Adrenal gland (tissue), 12 donors: ENCODE results near the gene ST8SIA6. TPM values are rescaled to one million over a fixed set of nuclear protein-coding genes. Genes with fewer than 3 reads are reported as not detected.

Experiments used
- DNase-seq, 7 donors: peaks; one replicate each; pipeline ENCODE4 v3.0.0-alpha.2; 2019 to 2020
- H3K27ac ChIP-seq, 5 donors: fragments of 200-600 bp; sonication (generic) in 4 of 5; 1 replicate in 3 of 5; 2 replicates in 2 of 5; pipeline versions ENCODE4 v1.5.1 to v1.8.0; 2016 to 2020; ENCODE audit warnings: mild to moderate bottlenecking in 1 of 5
- H3K27me3 ChIP-seq: fragments of 200-600 bp; 2 replicates; pipeline ENCODE4 v1.8.0; 2021
- H3K36me3 ChIP-seq, 2 donors: fragments of 200-600 bp; replicated peaks in 1 of 2; 1 replicate in 1 of 2; 2 replicates in 1 of 2; pipeline versions ENCODE4 v1.5.1 to v1.8.0; 2018 to 2022
- H3K4me1 ChIP-seq, 2 donors: fragments of 200-600 bp; replicated peaks in 1 of 2; 1 replicate in 1 of 2; 2 replicates in 1 of 2; pipeline versions ENCODE4 v1.5.1 to v1.8.0; 2018 to 2021
- H3K4me3 ChIP-seq, 4 donors: fragments of 200-600 bp; sonication (generic) in 3 of 4; one replicate each; pipeline ENCODE4 v1.5.1; 2016 to 2018
- H3K9me3 ChIP-seq, 3 donors: fragments of 200-600 bp; sonication (generic) in 1 of 3; replicated peaks in 1 of 3; 1 replicate in 2 of 3; 2 replicates in 1 of 3; pipeline versions ENCODE4 v1.5.1 to v1.8.0; 2016 to 2021
- POLR2A ChIP-seq, 2 donors: fragments of 450-650 bp; IDR thresholded peaks; one replicate each; pipeline ENCODE4 v1.6.1; 2017; ENCODE audit warnings: antibody characterized with exemption in 2 of 2, mild to moderate bottlenecking in 2 of 2, moderate library complexity in 1 of 2
- WGBS, 4 donors: extraction: QIAGEN DNeasy Blood & Tissue Kit in 2 of 4; methylation state at CpG; one replicate each; pipeline versions ENCODE4 v1.1.5 to v1.1.7; 2013 to 2017; 5-methylcytosine and 5-hydroxymethylcytosine counted together
- intact Hi-C, 2 donors: fragments of 100-400 bp; cut with DNase I; formaldehyde crosslinking; loops; one replicate each; pipeline versions ENCODE4 v1.14.1 to v1.15.0; 2022 to 2023
- polyA plus RNA-seq, 3 donors: library from polyadenylated mRNA; stranded (reverse); fragments of 200-250 nt in 2 of 3; fragments of 350-450 nt in 1 of 3; fragmentation: Illumina TruSeq in 1 of 3; extraction: RNeasy Lipid Tissue Mini Kit (QIAGEN cat#74804) in 1 of 3; gene quantifications; one replicate each; pipeline ENCODE4 v1.2.3, GENCODE V29; 2013 to 2014
- total RNA-seq, 9 donors: library from RNA; depleted of rRNA in 4 of 9; stranded (reverse); fragments of >200 nt in 4 of 9; fragments of 120-200 nt in 1 of 9; fragmentation: NEBNext Ultra II Directional in 1 of 9; extraction: Animal tissue kit (Norgen Biotek cat#: 25700) in 1 of 9; gene quantifications; one replicate each; pipeline versions ENCODE4 v1.1.0 to v1.2.4, GENCODE V29; 2013 to 2023
- TF ChIP-seq, protein P1 (sequence below), 6 experiments: fragments of 450-650 bp in 4 of 6; fragments of 200-600 bp in 2 of 6; sonication (generic) in 1 of 6; IDR thresholded peaks; 1 replicate in 5 of 6; 2 replicates in 1 of 6; pipeline versions ENCODE4 v1.5.1 to v1.8.0; 2016 to 2021; ENCODE audit warnings: antibody characterized with exemption in 6 of 6, mild to moderate bottlenecking in 2 of 6, moderate library complexity in 1 of 6
- donor health status: healthy with polysubstance abuse.
- donor health status: Bipolar disorder and iron deficiency.
- donor health status: DM: yes; HTN: yes; CAD: no.
- donor health status: DM: no; HTN: no; CAD: no.
- donor health status: DM: no; HTN: no; CAD: no.
- donor health status: DM: yes; HTN: yes; CAD: no.

The ST8SIA6 gene
- total and polyA plus RNA-seq, 12 donors: 0.13 to 3.4 (median 0.54) TPM; not detected in 1

DNA sequence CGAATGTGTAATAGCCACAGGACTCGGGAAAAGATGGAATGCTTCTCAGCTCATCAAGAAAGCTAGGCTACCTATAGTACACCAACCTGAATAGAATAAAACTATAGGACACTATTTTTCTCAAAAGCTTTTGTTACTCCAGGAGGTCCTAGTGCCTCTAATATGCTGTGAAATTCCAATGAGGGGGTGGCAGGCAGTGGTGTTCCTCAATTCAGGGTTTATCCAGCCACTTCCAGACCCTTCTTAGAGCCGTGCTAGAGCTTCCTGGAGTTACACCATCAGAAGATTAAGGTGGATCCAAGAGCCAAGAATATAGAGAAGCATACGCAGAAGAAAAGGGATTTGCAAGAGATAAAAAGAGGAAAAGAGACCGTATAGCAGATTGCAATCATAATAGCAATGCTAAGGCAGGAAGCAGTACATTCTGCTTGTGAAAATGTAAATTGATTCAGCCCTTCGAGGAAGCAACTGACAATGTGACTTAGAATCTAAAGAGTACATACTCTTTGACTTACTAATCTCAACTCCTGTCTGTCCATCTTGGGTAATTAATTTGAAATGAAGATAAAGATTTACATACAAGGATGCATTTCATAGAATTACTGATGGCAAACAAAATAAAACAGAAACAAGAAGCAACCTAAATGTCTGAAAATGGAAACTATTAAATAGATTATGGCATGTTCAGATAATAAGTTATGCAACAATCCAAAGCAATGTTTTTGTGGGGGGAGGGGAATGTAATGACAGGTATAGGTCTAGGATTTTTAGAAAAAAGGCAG is 2.1 kb downstream of the ST8SIA6 start:
- H3K4me3 ChIP-seq: no peak overlapping the region
- WGBS, 4 donors: 44 to 58% (median 51%) methylated on average over 6 of the region's 6 CpGs
- TF ChIP-seq POLR2A (IDR thresholded peaks at IDR 0.05): no peak
- TF ChIP-seq, protein P1, sequence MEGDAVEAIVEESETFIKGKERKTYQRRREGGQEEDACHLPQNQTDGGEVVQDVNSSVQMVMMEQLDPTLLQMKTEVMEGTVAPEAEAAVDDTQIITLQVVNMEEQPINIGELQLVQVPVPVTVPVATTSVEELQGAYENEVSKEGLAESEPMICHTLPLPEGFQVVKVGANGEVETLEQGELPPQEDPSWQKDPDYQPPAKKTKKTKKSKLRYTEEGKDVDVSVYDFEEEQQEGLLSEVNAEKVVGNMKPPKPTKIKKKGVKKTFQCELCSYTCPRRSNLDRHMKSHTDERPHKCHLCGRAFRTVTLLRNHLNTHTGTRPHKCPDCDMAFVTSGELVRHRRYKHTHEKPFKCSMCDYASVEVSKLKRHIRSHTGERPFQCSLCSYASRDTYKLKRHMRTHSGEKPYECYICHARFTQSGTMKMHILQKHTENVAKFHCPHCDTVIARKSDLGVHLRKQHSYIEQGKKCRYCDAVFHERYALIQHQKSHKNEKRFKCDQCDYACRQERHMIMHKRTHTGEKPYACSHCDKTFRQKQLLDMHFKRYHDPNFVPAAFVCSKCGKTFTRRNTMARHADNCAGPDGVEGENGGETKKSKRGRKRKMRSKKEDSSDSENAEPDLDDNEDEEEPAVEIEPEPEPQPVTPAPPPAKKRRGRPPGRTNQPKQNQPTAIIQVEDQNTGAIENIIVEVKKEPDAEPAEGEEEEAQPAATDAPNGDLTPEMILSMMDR (IDR thresholded peaks at IDR 0.05): no peak
- H3K4me1 ChIP-seq: peaks cover 3 to 7% of the 10 kb centered on the region in 2 donors
- peaks cover 0 to 5% (median 0%) of the 10 kb centered on the region in 3 donors for H3K9me3 ChIP-seq
- H3K27me3 ChIP-seq: peaks cover 34% of the 10 kb centered on the region
- H3K36me3 ChIP-seq: no peaks in the 10 kb centered on the region
- H3K27ac ChIP-seq: no peak overlapping the region
- DNase-seq: no peak
- intact Hi-C loops: no loop called here

- intact Hi-C loops: no loop called here
- WGBS, 4 donors: 93 to 98% (median 95%) methylated on average over 4 of the region's 4 CpGs
- Histone ChIP-seq H3K27me3 (peaks cover 25% of the 10 kb centered on the region), H3K27ac (no peak overlapping the region), H3K9me3 (peaks cover 0 to 5% (median 0%) of the 10 kb centered on the region in 3 donors), H3K36me3 (no peaks in the 10 kb centered on the region), H3K4me3 (no peak overlapping the region), H3K4me1 (peaks cover 3 to 7% of the 10 kb centered on the region in 2 donors)
- DNase-seq: no peak
- no peak for TF ChIP-seq POLR2A (IDR thresholded peaks at IDR 0.05)
- TF ChIP-seq, protein P1 (IDR thresholded peaks at IDR 0.05): no peak
Measured at GRCh38 chr10:17450024-17450423, 4.4 kb downstream of the ST8SIA6 start.

GRCh38 chr10:17445400-17445998 is 8.9 kb downstream of the ST8SIA6 start:
- no peak for TF ChIP-seq POLR2A (IDR thresholded peaks at IDR 0.05)
- TF ChIP-seq, protein P1 (IDR thresholded peaks at IDR 0.05): no peak
- Histone ChIP-seq H3K4me3 (no peak overlapping the region), H3K36me3 (no peaks in the 10 kb centered on the region), H3K27ac (no peak overlapping the region), H3K9me3 (peaks cover 0 to 5% (median 0%) of the 10 kb centered on the region in 3 donors), H3K4me1 (no peaks in the 10 kb centered on the region), H3K27me3 (peaks cover 10% of the 10 kb centered on the region)
- DNase-seq: no peak
- intact Hi-C loops: no loop called here
- 47 to 58% (median 52%) methylated on average over 5 of the region's 5 CpGs for WGBS, 4 donors

DNA sequence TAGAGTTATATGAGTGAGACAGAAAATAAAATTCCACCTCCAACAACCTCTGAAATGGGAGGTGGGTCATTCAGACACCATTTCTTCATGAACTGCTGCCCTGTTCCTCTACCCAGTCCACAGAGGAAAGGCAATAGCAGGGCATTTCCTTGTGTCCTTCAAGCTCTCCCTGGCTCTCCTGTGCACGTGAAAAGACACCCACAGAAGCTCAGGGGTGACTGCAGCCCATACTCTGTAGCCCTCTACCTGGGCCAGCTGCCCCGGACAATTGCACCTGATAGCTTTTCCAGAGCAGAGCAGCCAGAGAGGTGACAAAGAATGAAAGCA is 10.0 kb downstream of the ST8SIA6 start:
- Histone ChIP-seq H3K4me3 (no peak overlapping the region), H3K36me3 (no peaks in the 10 kb centered on the region), H3K27me3 (peaks cover 9% of the 10 kb centered on the region), H3K27ac (no peak overlapping the region), H3K4me1 (no peaks in the 10 kb centered on the region), H3K9me3 (peaks cover 0 to 5% (median 0%) of the 10 kb centered on the region in 3 donors)
- DNase-seq: no peak
- 42 to 61% (median 50%) methylated on average over 2 of the region's 2 CpGs for WGBS, 4 donors
- intact Hi-C loops: no loop called here
- TF ChIP-seq, protein P1 (IDR thresholded peaks at IDR 0.05): no peak
- TF ChIP-seq POLR2A (IDR thresholded peaks at IDR 0.05): no peak
